Omental fat pad (tissue), 4 donors: Measurements from ENCODE around the gene EIF2S1. TPM values are rescaled to one million over a fixed set of nuclear protein-coding genes. Genes with fewer than 3 reads are reported as not detected.

ENCODE experiments used
- ATAC-seq: fragments of 150-250 bp; one replicate; pipeline ENCODE4 v1.9.1; 2016; ENCODE audit warnings: mild to moderate bottlenecking, moderate library complexity; ENCODE audit not compliant: low FRiP score
- DNase-seq: peaks from one replicate; pipeline ENCODE4 v3.0.0-alpha.2; 2019; ENCODE audit warnings: low spot score
- small RNA-seq: library from RNA; depleted of rRNA; stranded (forward); fragments of <200 nt; gene quantifications from one replicate; pipeline ENCODE3, GENCODE V24; 2016
- total RNA-seq, 4 donors: library from RNA; depleted of rRNA; stranded (reverse); fragments of >200 nt; gene quantifications; one replicate each; pipeline ENCODE4 v1.1.0, GENCODE V29; 2016
- TF ChIP-seq, protein P1 (sequence below), 3 donors: fragments of 450-650 bp; IDR thresholded peaks; one replicate each; pipeline ENCODE4 v1.5.1; 2016 to 2017; ENCODE audit warnings: antibody characterized with exemption in 3 of 3, mild to moderate bottlenecking in 3 of 3, moderate library complexity in 2 of 3

EIF2S1 gene
- total RNA-seq, 4 donors from 2014 or later: 43.0 to 150 (median 89.6) TPM

DNA sequence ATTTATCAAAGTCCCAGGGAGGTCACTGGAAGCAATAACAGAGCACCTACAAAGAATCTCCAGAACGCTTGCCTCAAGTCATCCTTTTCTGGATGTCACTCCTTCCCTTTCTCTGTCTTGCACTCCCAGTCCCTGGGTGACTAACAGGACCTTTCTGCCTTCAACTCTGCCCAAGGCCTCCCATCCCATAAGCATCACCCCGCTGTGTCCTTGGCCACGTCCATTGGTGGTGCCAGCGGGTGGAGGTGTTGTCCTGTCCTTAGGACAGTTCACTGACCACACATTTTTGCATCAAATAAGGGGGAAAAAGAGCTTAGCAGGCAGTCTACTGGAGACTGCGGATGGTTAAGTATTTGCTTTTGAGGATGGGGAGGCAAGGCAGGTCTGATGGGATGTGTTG, 75.5 kb downstream of the EIF2S1 start:
- ATAC-seq: no peak
- TF ChIP-seq, protein P1, sequence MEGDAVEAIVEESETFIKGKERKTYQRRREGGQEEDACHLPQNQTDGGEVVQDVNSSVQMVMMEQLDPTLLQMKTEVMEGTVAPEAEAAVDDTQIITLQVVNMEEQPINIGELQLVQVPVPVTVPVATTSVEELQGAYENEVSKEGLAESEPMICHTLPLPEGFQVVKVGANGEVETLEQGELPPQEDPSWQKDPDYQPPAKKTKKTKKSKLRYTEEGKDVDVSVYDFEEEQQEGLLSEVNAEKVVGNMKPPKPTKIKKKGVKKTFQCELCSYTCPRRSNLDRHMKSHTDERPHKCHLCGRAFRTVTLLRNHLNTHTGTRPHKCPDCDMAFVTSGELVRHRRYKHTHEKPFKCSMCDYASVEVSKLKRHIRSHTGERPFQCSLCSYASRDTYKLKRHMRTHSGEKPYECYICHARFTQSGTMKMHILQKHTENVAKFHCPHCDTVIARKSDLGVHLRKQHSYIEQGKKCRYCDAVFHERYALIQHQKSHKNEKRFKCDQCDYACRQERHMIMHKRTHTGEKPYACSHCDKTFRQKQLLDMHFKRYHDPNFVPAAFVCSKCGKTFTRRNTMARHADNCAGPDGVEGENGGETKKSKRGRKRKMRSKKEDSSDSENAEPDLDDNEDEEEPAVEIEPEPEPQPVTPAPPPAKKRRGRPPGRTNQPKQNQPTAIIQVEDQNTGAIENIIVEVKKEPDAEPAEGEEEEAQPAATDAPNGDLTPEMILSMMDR (IDR thresholded peaks at IDR 0.05): no peak
- DNase-seq: no peak

Small RNA genes within 50 kb of the gene (small RNA-seq; reads per million reads assigned to genes)
- gene RF00019: not detected

Other genes with a start within 250 kb of the EIF2S1 start
- gene GARIN2, start 170.9 kb upstream of the EIF2S1 start, total RNA-seq: under 1 TPM in 1 of 4 donors, not detected in 3; 0.31 TPM
- 10 to 100 TPM; 14.9 to 18.2 (median 15.3) TPM for gene PALS1, start 118.9 kb upstream of the EIF2S1 start, total RNA-seq
- 10 to 100 TPM; 61.2 to 82.7 (median 73.1) TPM for gene ATP6V1D, start 524 bp upstream of the EIF2S1 start, total RNA-seq
- 1 to 10 TPM in 3 of 4 donors, not detected in 1; 1.8 to 4.5 (median 3.4) TPM for gene PLEK2, start 51.8 kb downstream of the EIF2S1 start, total RNA-seq
- 1 to 10 TPM in 2 of 4 donors, under 1 TPM in 2; 0.84 to 6.6 (median 1.3) TPM for gene TMEM229B, start 128.4 kb downstream of the EIF2S1 start, total RNA-seq
- gene PLEKHH1, start 173.0 kb downstream of the EIF2S1 start, total RNA-seq: 1 to 10 TPM; 1.7 to 7.5 (median 5.5) TPM
- 10 to 100 TPM; 16.0 to 27.7 (median 24.9) TPM for gene PIGH, start 239.9 kb downstream of the EIF2S1 start, total RNA-seq